H1 (cell line): Measurements from ENCODE around the gene ARL6IP6. TPM values are rescaled to one million over a fixed set of nuclear protein-coding genes. Genes with fewer than 3 reads are reported as not detected.

ENCODE experiments used
- CTCF ChIA-PET: fragments of 300-600 bp; sonication (Branson Sonifier 250); formaldehyde crosslinking; loops from one replicate; lab custom pipeline; 2021; ENCODE audit not compliant: partially characterized antibody; lab: Charles Lee
- POLR2A ChIA-PET: fragments of 300-600 bp; sonication (Branson Sonifier 250); formaldehyde crosslinking; loops from one replicate; lab custom pipeline; 2021; ENCODE audit warnings: inconsistent platforms; ENCODE audit not compliant: partially characterized antibody; lab: Charles Lee
- DNase-seq, 2 experiments: peaks; one replicate each; pipeline versions ENCODE4 v3.0.0 to v3.0.0-alpha.2; 2010 to 2022; ENCODE audit warnings: low spot score in 2 of 2, low read depth in 1 of 2, mixed read lengths in 1 of 2
- FAIRE-seq: peaks from 2 replicates; lab custom pipeline; 2011; peaks lifted over from hg19 to GRCh38; lab: Jason Lieb, UNC
- H2AFZ ChIP-seq: 2 replicates; pipeline ENCODE4 v1.8.1; 2012; ENCODE audit warnings: low read length, inconsistent platforms
- H2AK5ac ChIP-seq: 2 replicates; pipeline ENCODE4 v1.6.1; 2013; ENCODE audit warnings: low read depth, low read length
- H2BK120ac ChIP-seq: replicated peaks from 2 replicates; pipeline ENCODE3; 2013; ENCODE audit warnings: low read depth, low read length, inconsistent platforms
- H2BK12ac ChIP-seq: 2 replicates; pipeline ENCODE4 v1.6.1; 2013; ENCODE audit warnings: low read depth, low read length
- H2BK15ac ChIP-seq: 2 replicates; pipeline ENCODE4 v1.6.1; 2013; ENCODE audit warnings: low read length
- H2BK20ac ChIP-seq: 2 replicates; pipeline ENCODE4 v1.6.1; 2013; ENCODE audit warnings: low read length
- H2BK5ac ChIP-seq: 2 replicates; pipeline ENCODE4 v1.6.1; 2013; ENCODE audit warnings: low read depth, low read length
- H3K14ac ChIP-seq: 2 replicates; pipeline ENCODE4 v1.6.1; 2013; ENCODE audit warnings: inconsistent platforms; ENCODE audit not compliant: insufficient read length
- H3K18ac ChIP-seq: 2 replicates; pipeline ENCODE4 v1.6.1; 2013; ENCODE audit warnings: low read length; ENCODE audit errors: extremely low read depth
- H3K23ac ChIP-seq: 2 replicates; pipeline ENCODE4 v1.6.1; 2013; ENCODE audit warnings: inconsistent platforms; ENCODE audit not compliant: insufficient read length
- H3K23me2 ChIP-seq: 2 replicates; pipeline ENCODE4 v1.6.1; 2013; ENCODE audit warnings: low read depth, low read length
- H3K27ac ChIP-seq: 2 replicates; pipeline ENCODE4 v1.6.1; 2011; ENCODE audit warnings: low read depth, low read length, inconsistent platforms
- H3K27me3 ChIP-seq, 4 experiments: replicated peaks in 1 of 4; 1 replicate in 1 of 4; 2 replicates in 3 of 4; pipeline versions ENCODE4 v1.6.1 to v1.8.1; 2011 to 2013; ENCODE audit warnings: low read length in 3 of 4, mild to moderate bottlenecking in 3 of 4, inconsistent platforms in 2 of 4, mixed read lengths in 2 of 4, moderate library complexity in 1 of 4; ENCODE audit not compliant: control insufficient read depth in 3 of 4, insufficient read depth in 3 of 4; ENCODE audit errors: extremely low read depth in 1 of 4
- H3K36me3 ChIP-seq, 4 experiments: 2 replicates each; pipeline versions ENCODE4 v1.6.1 to v1.8.1; 2011 to 2013; ENCODE audit warnings: mild to moderate bottlenecking in 4 of 4, low read length in 3 of 4, moderate library complexity in 2 of 4, control low read depth in 1 of 4, inconsistent platforms in 1 of 4; ENCODE audit not compliant: insufficient read depth in 4 of 4, control insufficient read depth in 2 of 4
- H3K4ac ChIP-seq: replicated peaks from 2 replicates; pipeline ENCODE3; 2013; ENCODE audit warnings: low read length, low read depth, mixed read lengths, inconsistent platforms; ENCODE audit not compliant: insufficient read length
- H3K4me1 ChIP-seq, 4 experiments: replicated peaks in 1 of 4; 1 replicate in 1 of 4; 2 replicates in 3 of 4; pipeline versions ENCODE4 v1.6.1 to v1.8.1; 2011 to 2013; ENCODE audit warnings: low read length in 3 of 4, inconsistent platforms in 2 of 4, mixed read lengths in 1 of 4; ENCODE audit not compliant: insufficient read depth in 4 of 4, control insufficient read depth in 3 of 4
- H3K4me2 ChIP-seq, 2 experiments: 2 replicates each; pipeline versions ENCODE4 v1.6.1 to v1.8.1; 2011 to 2013; ENCODE audit warnings: low read depth in 2 of 2, low read length in 2 of 2, control low read depth in 1 of 2, inconsistent platforms in 1 of 2, mild to moderate bottlenecking in 1 of 2; ENCODE audit not compliant: insufficient read depth in 1 of 2
- H3K4me3 ChIP-seq, 4 experiments: fragments of 200-600, 300-600 bp in 1 of 4; sonication (generic), shearing (Covaris generic), sonication (Bioruptor Twin) in 1 of 4; 2 replicates each; pipeline versions ENCODE4 v1.5.1 to v1.8.1; 2011 to 2016; ENCODE audit warnings: low read length in 4 of 4, low read depth in 3 of 4, control low read depth in 2 of 4, inconsistent platforms in 2 of 4, mild to moderate bottlenecking in 2 of 4, mixed read lengths in 1 of 4, moderate library complexity in 1 of 4; ENCODE audit not compliant: insufficient read depth in 2 of 4; ENCODE audit errors: extremely low read depth in 1 of 4
- H3K56ac ChIP-seq: replicated peaks from 2 replicates; pipeline ENCODE3; 2013; ENCODE audit warnings: low read depth, mild to moderate bottlenecking, mixed read lengths, low read length, inconsistent platforms; ENCODE audit not compliant: insufficient read length
- H3K79me1 ChIP-seq: 2 replicates; pipeline ENCODE4 v1.6.1; 2013; ENCODE audit warnings: low read depth, low read length, control low read depth
- H3K79me2 ChIP-seq, 2 experiments: 2 replicates each; pipeline versions ENCODE4 v1.6.1 to v1.8.1; 2012 to 2013; ENCODE audit warnings: low read length in 2 of 2, mild to moderate bottlenecking in 2 of 2, inconsistent platforms in 1 of 2; ENCODE audit not compliant: insufficient read depth in 2 of 2, control insufficient read depth in 1 of 2
- H3K9ac ChIP-seq, 4 experiments: replicated peaks in 1 of 4; 1 replicate in 1 of 4; 2 replicates in 3 of 4; pipeline versions ENCODE4 v1.6.1 to v1.8.1; 2011 to 2013; ENCODE audit warnings: low read depth in 3 of 4, low read length in 3 of 4, control low read depth in 2 of 4, mild to moderate bottlenecking in 2 of 4, moderate library complexity in 2 of 4, inconsistent platforms in 1 of 4; ENCODE audit errors: extremely low read depth in 1 of 4
- H3K9me3 ChIP-seq, 2 experiments: 2 replicates each; pipeline versions ENCODE4 v1.6.1 to v1.8.1; 2012 to 2013; ENCODE audit warnings: mild to moderate bottlenecking in 2 of 2, moderate library complexity in 2 of 2, control low read depth in 1 of 2, inconsistent platforms in 1 of 2, low read depth in 1 of 2, low read length in 1 of 2, mixed read lengths in 1 of 2; ENCODE audit not compliant: insufficient read depth in 2 of 2
- H4K20me1 ChIP-seq, 2 experiments: replicated peaks in 1 of 2; 2 replicates each; pipeline versions ENCODE3 to v1.8.1; 2011 to 2013; ENCODE audit warnings: inconsistent platforms in 2 of 2, low read length in 2 of 2, mild to moderate bottlenecking in 1 of 2; ENCODE audit not compliant: insufficient read depth in 2 of 2, control insufficient read depth in 1 of 2
- H4K5ac ChIP-seq: 2 replicates; pipeline ENCODE4 v1.6.1; 2013; ENCODE audit warnings: low read length, low read depth, mixed read lengths, inconsistent platforms; ENCODE audit not compliant: insufficient read length
- H4K8ac ChIP-seq: 2 replicates; pipeline ENCODE4 v1.8.0; 2013; ENCODE audit warnings: mild to moderate bottlenecking, moderate library complexity, low read length, inconsistent platforms; ENCODE audit not compliant: insufficient read depth; ENCODE audit errors: extremely low read depth
- H4K91ac ChIP-seq: replicated peaks from 2 replicates; pipeline ENCODE3; 2013; ENCODE audit warnings: low read length, mixed read lengths, inconsistent platforms; ENCODE audit not compliant: insufficient read length
- BACH1 ChIP-seq: IDR thresholded peaks from 2 replicates; pipeline ENCODE4 v1.6.1; 2012; ENCODE audit warnings: low read length, improper control_type of control experiment
- CBX5 ChIP-seq: fragments of 300-800, 300-1000 bp; sonication (generic); IDR thresholded peaks from 2 replicates; pipeline ENCODE4 v1.7.1; 2016; ENCODE audit warnings: antibody characterized with exemption, low read length, low read depth
- CHD1 ChIP-seq: IDR thresholded peaks from 2 replicates; pipeline ENCODE4 v1.6.1; 2012; ENCODE audit warnings: low read depth, low read length, improper control_type of control experiment
- HDAC6 ChIP-seq: IDR thresholded peaks from one replicate; pipeline ENCODE4 v1.7.1; 2012; ENCODE audit warnings: low read depth, mild to moderate bottlenecking, inconsistent platforms, low read length, moderate library complexity
- JUN ChIP-seq: IDR thresholded peaks from 2 replicates; pipeline ENCODE4 v1.6.1; 2011; ENCODE audit warnings: low read depth, mild to moderate bottlenecking, improper control_type of control experiment, low read length
- POLR2AphosphoS5 ChIP-seq: IDR thresholded peaks from 2 replicates; pipeline ENCODE4 v1.6.1; 2011; ENCODE audit warnings: low read depth, low read length
- POU5F1 ChIP-seq: IDR thresholded peaks from 2 replicates; pipeline ENCODE4 v1.6.1; 2011; ENCODE audit warnings: low read depth, mild to moderate bottlenecking, low read length, moderate library complexity
- RAD21 ChIP-seq, 2 experiments: IDR thresholded peaks in 1 of 2; conservative IDR thresholded peaks in 1 of 2; 2 replicates each; pipeline ENCODE4 v1.6.1; 2011; ENCODE audit warnings: low read depth in 2 of 2, low read length in 2 of 2, improper control_type of control experiment in 1 of 2, inconsistent platforms in 1 of 2, mild to moderate bottlenecking in 1 of 2, moderate library complexity in 1 of 2
- SAP30 ChIP-seq: fragments of 300-600 bp; sonication (generic); IDR thresholded peaks from 2 replicates; pipeline ENCODE4 v1.7.1; 2012; ENCODE audit warnings: low read length, moderate library complexity, mild to moderate bottlenecking, inconsistent platforms; ENCODE audit not compliant: insufficient read depth, insufficient replicate concordance
- SIN3A ChIP-seq, 2 experiments: IDR thresholded peaks in 1 of 2; conservative IDR thresholded peaks in 1 of 2; 2 replicates each; pipeline ENCODE4 v1.6.1; 2011 to 2012; ENCODE audit warnings: low read length in 2 of 2, improper control_type of control experiment in 1 of 2, low read depth in 1 of 2, mild to moderate bottlenecking in 1 of 2
- SIRT6 ChIP-seq: IDR thresholded peaks from one replicate; pipeline ENCODE4 v1.7.1; 2012; ENCODE audit warnings: low read length, inconsistent platforms
- SP2 ChIP-seq: IDR thresholded peaks from 2 replicates; pipeline ENCODE4 v1.6.1; 2012; ENCODE audit warnings: mild to moderate bottlenecking, low read length, inconsistent platforms
- SP4 ChIP-seq: IDR thresholded peaks from 2 replicates; pipeline ENCODE4 v1.6.1; 2012; ENCODE audit warnings: low read length, inconsistent platforms
- SUZ12 ChIP-seq: fragments of 200-600 bp; sonication (generic); IDR thresholded peaks from 2 replicates; pipeline ENCODE4 v1.6.1; 2012; ENCODE audit warnings: mild to moderate bottlenecking, inconsistent platforms, low read length, moderate library complexity, mixed read lengths
- TAF7 ChIP-seq: optimal IDR thresholded peaks from 2 replicates; pipeline ENCODE3; 2011; ENCODE audit warnings: low read depth, mild to moderate bottlenecking, inconsistent platforms, low read length, moderate library complexity, borderline replicate concordance
- WGBS, 2 experiments: shearing (Covaris generic) in 1 of 2; methylation state at CpG; one replicate each; pipeline versions ENCODE4 v1.1.6 to v1.1.7; 2013 to 2015; ENCODE audit warnings: low lambda C conversion rate in 2 of 2, mixed read lengths in 2 of 2, inconsistent platforms in 1 of 2, low coverage in 1 of 2, missing lambda C conversion rate in 1 of 2; ENCODE audit not compliant: insufficient replicate concordance in 2 of 2, insufficient coverage in 1 of 2, insufficient read length in 1 of 2; ENCODE audit errors: extremely low coverage in 1 of 2, missing lambda C conversion rate in 1 of 2; 5-methylcytosine and 5-hydroxymethylcytosine counted together
- polyA plus RNA-seq, 7 experiments: library from polyadenylated mRNA; depleted of rRNA in 3 of 7; stranded (reverse) in 5 of 7; unstranded in 2 of 7; fragments of >200 nt in 5 of 7; fragments of 200-250 nt in 2 of 7; gene quantifications; 1 replicate in 5 of 7; 2 replicates in 1 of 7; 4 replicates in 1 of 7; pipeline versions ENCODE4 v1.2.1 to v1.2.3, GENCODE V29; 2011 to 2013; ENCODE audit warnings: missing spikeins in 2 of 7, mixed read lengths in 2 of 7
- total RNA-seq: library from RNA; stranded (reverse); fragmentation: NEBNext Ultra II Directional; extraction: Animal tissue kit (Norgen Biotek cat#: 25700); gene quantifications from 2 replicates; pipeline ENCODE4 v1.2.1, GENCODE V29; 2021

ARL6IP6 gene
- total and polyA plus RNA-seq, 2 of the 8 experiments (the other 6 are each of a cell fraction or from before 2014, with no cell fraction given): 47.3 to 92.9 TPM

GRCh38 chr2:152708742-152709141 is 9.7 kb upstream of the ARL6IP6 start:
- Histone ChIP-seq H3K27ac (no peak overlapping the region), H3K23me2 (no peaks in the 10 kb centered on the region), H2BK12ac (no peak overlapping the region), H3K79me1 (no peaks in the 10 kb centered on the region; the same call in 1 of the 2 replicates), H3K27me3 (no peaks in the 10 kb centered on the region), H3K4me1 (no peaks in the 10 kb centered on the region), H4K91ac (no peak overlapping the region), H2BK120ac (no peak overlapping the region), H2AK5ac (no peak overlapping the region), H3K9ac (no peak overlapping the region), H2BK15ac (no peak overlapping the region), H3K36me3 (peaks cover 4 to 46% (median 18%) of the 10 kb centered on the region in 4 experiments; a peak in 7 of 8 replicates), H3K56ac (no peak overlapping the region), H3K79me2 (peaks cover 28 to 100% of the 10 kb centered on the region in 2 experiments), H3K23ac (no peak overlapping the region), H3K9me3 (no peaks in the 10 kb centered on the region), H2BK5ac (no peak overlapping the region), H3K4me3 (no peak overlapping the region), H3K4ac (no peak overlapping the region), H2BK20ac (no peak overlapping the region), H3K14ac (no peak overlapping the region), H4K8ac (no peak overlapping the region), H3K4me2 (no peak overlapping the region), H2AFZ (no peak overlapping the region), H4K5ac (no peak overlapping the region), H3K18ac (no peak overlapping the region), H4K20me1 (peaks cover 22 to 28% of the 10 kb centered on the region in 2 experiments)
- WGBS, 2 experiments: 96% methylated on average over 2 of the region's 2 CpGs; no CpG with 5 or more reads in 1 of the 2 experiments
- no peak for FAIRE-seq
- ChIA-PET POLR2A (interaction anchor here (1.3 to 8.0 kb wide), 3 partner anchors 9 to 17 kb away, joined by 3 to 68 read pairs (median 6); partner anchors contain the start of genes ARL6IP6 and PRPF40A), CTCF (interaction anchor here (5.8 kb wide), 1 partner anchor 7 kb away, joined by 52 read pairs; the partner anchor contains the start of gene PRPF40A)
- no peak for DNase-seq
- TF ChIP-seq SIN3A (conservative IDR thresholded peaks at IDR 0.05 in 1 of 2, IDR thresholded peaks at IDR 0.05 in 1 of 2; ENCODE audit: low read depth in 1 of 2, low read length in 2 of 2) (no peak), SP4 (no peak), SIRT6 (no peak), TAF7 (no peak), POU5F1 (no peak), BACH1 (no peak), CHD1 (no peak), SUZ12 (no peak), CBX5 (no peak), RAD21 (IDR thresholded peaks at IDR 0.05 in 1 of 2, conservative IDR thresholded peaks at IDR 0.05 in 1 of 2; ENCODE audit: low read depth in 2 of 2, low read length in 2 of 2) (no peak), JUN (no peak), HDAC6 (no peak), SAP30 (no peak), POLR2AphosphoS5 (no peak), SP2 (no peak)
